ENCODE measurements around the gene C9orf72. TPM values are rescaled to one million over a fixed set of nuclear protein-coding genes. Genes with fewer than 3 reads are reported as not detected.

C9orf72 gene
- total and polyA plus RNA-seq, 9 of the 15 experiments (the other 6 are each of a cell fraction or from before 2014, with no cell fraction given), result 2.3 to 7.3 (median 4.1) TPM

DNA sequence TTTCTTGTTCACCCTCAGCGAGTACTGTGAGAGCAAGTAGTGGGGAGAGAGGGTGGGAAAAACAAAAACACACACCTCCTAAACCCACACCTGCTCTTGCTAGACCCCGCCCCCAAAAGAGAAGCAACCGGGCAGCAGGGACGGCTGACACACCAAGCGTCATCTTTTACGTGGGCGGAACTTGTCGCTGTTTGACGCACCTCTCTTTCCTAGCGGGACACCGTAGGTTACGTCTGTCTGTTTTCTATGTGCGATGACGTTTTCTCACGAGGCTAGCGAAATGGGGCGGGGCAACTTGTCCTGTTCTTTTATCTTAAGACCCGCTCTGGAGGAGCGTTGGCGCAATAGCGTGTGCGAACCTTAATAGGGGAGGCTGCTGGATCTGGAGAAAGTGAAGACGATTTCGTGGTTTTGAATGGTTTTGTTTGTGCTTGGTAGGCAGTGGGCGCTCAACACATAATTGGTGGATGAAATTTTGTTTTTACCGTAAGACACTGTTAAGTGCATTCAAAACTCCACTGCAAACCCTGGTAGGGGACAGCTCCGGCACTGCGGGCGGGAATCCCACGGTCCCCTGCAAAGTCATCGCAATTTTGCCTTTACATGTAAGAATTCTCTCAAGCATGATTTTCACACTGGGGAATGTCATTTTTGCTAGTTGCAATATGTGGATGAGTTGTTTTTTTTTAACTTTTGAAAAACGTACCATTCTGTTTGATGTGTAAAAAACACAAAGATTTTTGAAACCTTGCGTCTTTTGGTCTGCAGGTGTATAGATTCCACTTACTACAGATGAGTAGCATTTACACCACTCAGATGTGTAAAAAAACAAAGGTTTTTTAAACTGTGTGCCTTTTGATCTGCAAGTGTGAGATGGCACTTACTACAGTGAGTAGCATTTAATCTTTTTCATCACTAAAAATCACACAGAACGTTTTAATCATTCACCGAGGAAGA, 631 bp upstream of the C9orf72 start (continued):
- TF ChIP-seq, protein P1, sequence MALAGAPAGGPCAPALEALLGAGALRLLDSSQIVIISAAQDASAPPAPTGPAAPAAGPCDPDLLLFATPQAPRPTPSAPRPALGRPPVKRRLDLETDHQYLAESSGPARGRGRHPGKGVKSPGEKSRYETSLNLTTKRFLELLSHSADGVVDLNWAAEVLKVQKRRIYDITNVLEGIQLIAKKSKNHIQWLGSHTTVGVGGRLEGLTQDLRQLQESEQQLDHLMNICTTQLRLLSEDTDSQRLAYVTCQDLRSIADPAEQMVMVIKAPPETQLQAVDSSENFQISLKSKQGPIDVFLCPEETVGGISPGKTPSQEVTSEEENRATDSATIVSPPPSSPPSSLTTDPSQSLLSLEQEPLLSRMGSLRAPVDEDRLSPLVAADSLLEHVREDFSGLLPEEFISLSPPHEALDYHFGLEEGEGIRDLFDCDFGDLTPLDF (CRISPR knock-in tag; IDR thresholded peaks at IDR 0.05), result no peak
- TF ChIP-seq ZNF764 (CRISPR knock-in tag; IDR thresholded peaks at IDR 0.05; ENCODE audit: low read depth), result no peak
- TF ChIP-seq ETV1 (tag; conservative IDR thresholded peaks at IDR 0.05; ENCODE audit: low read depth), result no peak
- 0 out of 2 replicates have a peak, but pooled peaks have one; percentile 33 for TF ChIP-seq KLF16 (IDR thresholded peaks at IDR 0.05)
- TF ChIP-seq TEAD2 (tag; IDR thresholded peaks at IDR 0.05), result no peak
- no peak for TF ChIP-seq E2F3 (CRISPR knock-in tag; IDR thresholded peaks at IDR 0.05)
- TF ChIP-seq ZNF668 (CRISPR knock-in tag; IDR thresholded peaks at IDR 0.05), result no peak
- no peak for TF ChIP-seq MED1 (CRISPR knock-in tag; IDR thresholded peaks at IDR 0.05; ENCODE audit: borderline replicate concordance)
- no peak for TF ChIP-seq TRIM24 (IDR thresholded peaks at IDR 0.05)
- no peak for TF ChIP-seq ZNF316 (IDR thresholded peaks at IDR 0.05)
- no peak for TF ChIP-seq ZNF143 (CRISPR knock-in tag; IDR thresholded peaks at IDR 0.05)
- TF ChIP-seq ZNF124 (CRISPR knock-in tag; IDR thresholded peaks at IDR 0.05), result no peak
- TF ChIP-seq CBX2 (IDR thresholded peaks at IDR 0.05; ENCODE audit: insufficient read depth, low read length, poor library complexity, severe bottlenecking), result no peak
- TF ChIP-seq ZKSCAN8 (CRISPR knock-in tag; IDR thresholded peaks at IDR 0.05), result no peak
- TF ChIP-seq GTF2A2 (tag; IDR thresholded peaks at IDR 0.05), result no peak
- peak; percentile 36; the same call in 1 of the 2 replicates for TF ChIP-seq PHF8 (IDR thresholded peaks at IDR 0.05; ENCODE audit: borderline replicate concordance, low read length)
- peak; percentile 45; the same call in 1 of the 2 replicates for TF ChIP-seq SUPT5H (IDR thresholded peaks at IDR 0.05)
- TF ChIP-seq SIN3A (IDR thresholded peaks at IDR 0.05; ENCODE audit: borderline replicate concordance in 2 of 2, control insufficient read depth in 1 of 2, low read depth in 2 of 2, low read length in 2 of 2), result no peak
- TF ChIP-seq, protein P2, sequence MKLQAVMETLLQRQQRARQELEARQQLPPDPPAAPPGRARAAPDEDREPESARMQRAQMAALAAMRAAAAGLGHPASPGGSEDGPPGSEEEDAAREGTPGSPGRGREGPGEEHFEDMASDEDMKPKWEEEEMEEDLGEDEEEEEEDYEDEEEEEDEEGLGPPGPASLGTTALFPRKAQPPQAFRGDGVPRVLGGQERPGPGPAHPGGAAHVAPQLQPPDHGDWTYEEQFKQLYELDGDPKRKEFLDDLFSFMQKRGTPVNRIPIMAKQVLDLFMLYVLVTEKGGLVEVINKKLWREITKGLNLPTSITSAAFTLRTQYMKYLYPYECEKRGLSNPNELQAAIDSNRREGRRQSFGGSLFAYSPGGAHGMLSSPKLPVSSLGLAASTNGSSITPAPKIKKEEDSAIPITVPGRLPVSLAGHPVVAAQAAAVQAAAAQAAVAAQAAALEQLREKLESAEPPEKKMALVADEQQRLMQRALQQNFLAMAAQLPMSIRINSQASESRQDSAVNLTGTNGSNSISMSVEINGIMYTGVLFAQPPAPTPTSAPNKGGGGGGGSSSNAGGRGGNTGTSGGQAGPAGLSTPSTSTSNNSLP (IDR thresholded peaks at IDR 0.05; ENCODE audit: borderline replicate concordance, low read depth, low read length), result no peak
- no peak for TF ChIP-seq ZNF253 (CRISPR knock-in tag; conservative IDR thresholded peaks at IDR 0.05)
- TF ChIP-seq NR2C2 (CRISPR knock-in tag; IDR thresholded peaks at IDR 0.05), result no peak
- no peak for TF ChIP-seq NR2C2 (tag; IDR thresholded peaks at IDR 0.05)
- TF ChIP-seq MYNN (IDR thresholded peaks at IDR 0.05), result no peak
- no peak for TF ChIP-seq MYNN (CRISPR knock-in tag; IDR thresholded peaks at IDR 0.05)
- TF ChIP-seq MAFK (IDR thresholded peaks at IDR 0.05; ENCODE audit: low read length), result no peak

Measured in K562 (cell line).